ENCODE measurements around the gene CAPS. TPM values are rescaled to one million over a fixed set of nuclear protein-coding genes. Genes with fewer than 3 reads are reported as not detected.

CAPS gene
- total RNA-seq, 1 donor from 2014 or later, result 13.9 TPM

GRCh38 chr19:5950741-5951140 lies 36.7 kb downstream of the CAPS start:
- TF ChIP-seq CTCF (conservative IDR thresholded peaks at IDR 0.05), result no peak
- H3K9me3 Mint-ChIP-seq, result no peaks in the 10 kb centered on the region
- peak overlapping the region; percentile 72 for H3K27ac Mint-ChIP-seq
- H3K27me3 Mint-ChIP-seq, result no peaks in the 10 kb centered on the region
- peak overlapping the region; percentile 58 for H3K4me3 Mint-ChIP-seq
- peaks cover 76% of the 10 kb centered on the region for H3K4me1 Mint-ChIP-seq (ENCODE audit: unreplicated experiment)
- H3K36me3 Mint-ChIP-seq, result peaks cover 10% of the 10 kb centered on the region
- DNase-seq (ENCODE audit: extremely low spot score, unreplicated experiment), result no peak

GRCh38 chr19:5951338-5951861 lies 37.3 kb downstream of the CAPS start:
- peak overlapping the region; percentile 72 for H3K27ac Mint-ChIP-seq
- no peaks in the 10 kb centered on the region for H3K9me3 Mint-ChIP-seq
- H3K27me3 Mint-ChIP-seq, result no peaks in the 10 kb centered on the region
- peaks cover 75% of the 10 kb centered on the region for H3K4me1 Mint-ChIP-seq (ENCODE audit: unreplicated experiment)
- DNase-seq (ENCODE audit: extremely low spot score, unreplicated experiment), result no peak
- no peak for TF ChIP-seq CTCF (conservative IDR thresholded peaks at IDR 0.05)
- H3K36me3 Mint-ChIP-seq, result peaks cover 10% of the 10 kb centered on the region
- peak overlapping the region; percentile 58 for H3K4me3 Mint-ChIP-seq

GRCh38 chr19:5952193-5953029 lies 38.4 kb downstream of the CAPS start:
- H3K36me3 Mint-ChIP-seq, result peaks cover 10% of the 10 kb centered on the region
- no peak for TF ChIP-seq CTCF (conservative IDR thresholded peaks at IDR 0.05)
- peak overlapping the region; percentile 52 for H3K4me3 Mint-ChIP-seq
- no peak for DNase-seq (ENCODE audit: extremely low spot score, unreplicated experiment)
- H3K4me1 Mint-ChIP-seq (ENCODE audit: unreplicated experiment), result peaks cover 81% of the 10 kb centered on the region
- no peaks in the 10 kb centered on the region for H3K27me3 Mint-ChIP-seq
- H3K9me3 Mint-ChIP-seq, result no peaks in the 10 kb centered on the region
- peak overlapping the region; percentile 62 for H3K27ac Mint-ChIP-seq

- no peak for DNase-seq (ENCODE audit: extremely low spot score, unreplicated experiment)
- Mint-ChIP-seq H3K27ac (peak overlapping the region; percentile 62), H3K9me3 (no peaks in the 10 kb centered on the region), H3K4me3 (peak overlapping the region; percentile 52), H3K27me3 (no peaks in the 10 kb centered on the region), H3K36me3 (peaks cover 10% of the 10 kb centered on the region), H3K4me1 (ENCODE audit: unreplicated experiment) (peaks cover 82% of the 10 kb centered on the region)
- TF ChIP-seq CTCF (conservative IDR thresholded peaks at IDR 0.05), result no peak
These were observed 39.1 kb downstream of the CAPS start for GRCh38 chr19:5953030-5953589.

- Mint-ChIP-seq H3K36me3 (peaks cover 8% of the 10 kb centered on the region), H3K27ac (peak overlapping the region; percentile 81), H3K27me3 (no peaks in the 10 kb centered on the region), H3K4me1 (ENCODE audit: unreplicated experiment) (peaks cover 79% of the 10 kb centered on the region), H3K4me3 (peak overlapping the region; percentile 52), H3K9me3 (no peaks in the 10 kb centered on the region)
- no peak for DNase-seq (ENCODE audit: extremely low spot score, unreplicated experiment)
- TF ChIP-seq CTCF (conservative IDR thresholded peaks at IDR 0.05), result no peak
These were observed 39.7 kb downstream of the CAPS start for GRCh38 chr19:5953680-5954213.

All from type B pancreatic cell (in vitro differentiated cells).